Brain microvascular endothelial cell (primary cell): ENCODE results near the gene TRMT112.

Experiments used
- DNase-seq: peaks from one replicate; pipeline ENCODE4 v3.0.0-alpha.2; 2020
- H3K27ac ChIP-seq: fragments of 250-450 bp; sonication (Bioruptor Pico); 2 replicates; pipeline ENCODE4 v1.5.1; 2020; ENCODE audit warnings: mild to moderate bottlenecking, moderate library complexity
- H3K27me3 ChIP-seq: fragments of 250-450 bp; sonication (Bioruptor Pico); replicated peaks from 2 replicates; pipeline ENCODE4 v1.5.1; 2020; ENCODE audit warnings: mild to moderate bottlenecking
- H3K36me3 ChIP-seq: fragments of 250-450 bp; sonication (Bioruptor Pico); replicated peaks from 2 replicates; pipeline ENCODE4 v1.5.1; 2020; ENCODE audit warnings: mild to moderate bottlenecking
- H3K4me3 ChIP-seq: 2 replicates; pipeline ENCODE4 v1.5.1; 2011; ENCODE audit warnings: low read depth, mild to moderate bottlenecking, control low read depth, low read length, moderate library complexity
- CTCF ChIP-seq: IDR thresholded peaks from 2 replicates; pipeline ENCODE4 v1.5.1; 2011; ENCODE audit warnings: low read depth, mild to moderate bottlenecking, moderate library complexity, low read length, control low read depth, inconsistent platforms; ENCODE audit errors: missing control alignments
- in situ Hi-C: cut with HindIII; loops from 2 replicates; pipeline ENCODE4 v1.10.0; 2017; ENCODE audit warnings: low sequenced_read_pairs, low pct_ligation_motif_present

TRMT112 gene

GRCh38 chr11:64357446-64357845, 40.1 kb upstream of the TRMT112 start:
- no peaks in the 10 kb centered on the region for H3K27me3 ChIP-seq
- peaks cover 7% of the 10 kb centered on the region for H3K36me3 ChIP-seq
- no peak overlapping the region for H3K4me3 ChIP-seq
- TF ChIP-seq CTCF, result no peak
- in situ Hi-C loops, result no loop called here
- no peak for DNase-seq
- H3K27ac ChIP-seq, result no peak overlapping the region

- no peaks in the 10 kb centered on the region for H3K27me3 ChIP-seq
- peaks cover 3% of the 10 kb centered on the region for H3K36me3 ChIP-seq
- in situ Hi-C loops, result no loop called here
- no peak overlapping the region for H3K27ac ChIP-seq
- no peak for DNase-seq
- TF ChIP-seq CTCF, result peak; percentile 71
- H3K4me3 ChIP-seq, result no peak overlapping the region
Observed at GRCh38 chr11:64356498-64357411, 39.4 kb upstream of the TRMT112 start.

- peak overlapping the region; percentile 37 for H3K4me3 ChIP-seq
- peak; percentile 89 for TF ChIP-seq CTCF
- H3K27ac ChIP-seq, result peak overlapping the region; percentile 46
- in situ Hi-C loops, result no loop called here
- DNase-seq, result peak; percentile 65
- no peaks in the 10 kb centered on the region for H3K27me3 ChIP-seq
- no peaks in the 10 kb centered on the region for H3K36me3 ChIP-seq
Observed at GRCh38 chr11:64355078-64355940, 38.0 kb upstream of the TRMT112 start.

- no peak for TF ChIP-seq CTCF
- no peak for DNase-seq
- H3K27me3 ChIP-seq, result no peaks in the 10 kb centered on the region
- no peak overlapping the region for H3K27ac ChIP-seq
- no peak overlapping the region for H3K4me3 ChIP-seq
- in situ Hi-C loops, result no loop called here
- H3K36me3 ChIP-seq, result no peaks in the 10 kb centered on the region
Observed at GRCh38 chr11:64353715-64354506, 36.6 kb upstream of the TRMT112 start.

- in situ Hi-C loops, result no loop called here
- no peak for DNase-seq
Observed at GRCh38 chr11:64352995-64353714, 35.8 kb upstream of the TRMT112 start.

More at GRCh38 chr11:64352995-64353714, 35.8 kb upstream of the TRMT112 start:
- Histone ChIP-seq H3K27me3 (no peaks in the 10 kb centered on the region), H3K27ac (no peak overlapping the region), H3K36me3 (no peaks in the 10 kb centered on the region), H3K4me3 (no peak overlapping the region)
- no peak for TF ChIP-seq CTCF
